Measurements from ENCODE around the gene MPPE1. TPM values are rescaled to one million over a fixed set of nuclear protein-coding genes. Genes with fewer than 3 reads are reported as not detected.
A peak's percentile ranks its signal among the peaks of the same experiment; 100 is the strongest.

MPPE1 gene
- total and polyA plus RNA-seq, 9 of the 15 experiments (the other 6 are each of a cell fraction or from before 2014, with no cell fraction given), result 10.7 to 19.5 (median 13.3) TPM

DNA sequence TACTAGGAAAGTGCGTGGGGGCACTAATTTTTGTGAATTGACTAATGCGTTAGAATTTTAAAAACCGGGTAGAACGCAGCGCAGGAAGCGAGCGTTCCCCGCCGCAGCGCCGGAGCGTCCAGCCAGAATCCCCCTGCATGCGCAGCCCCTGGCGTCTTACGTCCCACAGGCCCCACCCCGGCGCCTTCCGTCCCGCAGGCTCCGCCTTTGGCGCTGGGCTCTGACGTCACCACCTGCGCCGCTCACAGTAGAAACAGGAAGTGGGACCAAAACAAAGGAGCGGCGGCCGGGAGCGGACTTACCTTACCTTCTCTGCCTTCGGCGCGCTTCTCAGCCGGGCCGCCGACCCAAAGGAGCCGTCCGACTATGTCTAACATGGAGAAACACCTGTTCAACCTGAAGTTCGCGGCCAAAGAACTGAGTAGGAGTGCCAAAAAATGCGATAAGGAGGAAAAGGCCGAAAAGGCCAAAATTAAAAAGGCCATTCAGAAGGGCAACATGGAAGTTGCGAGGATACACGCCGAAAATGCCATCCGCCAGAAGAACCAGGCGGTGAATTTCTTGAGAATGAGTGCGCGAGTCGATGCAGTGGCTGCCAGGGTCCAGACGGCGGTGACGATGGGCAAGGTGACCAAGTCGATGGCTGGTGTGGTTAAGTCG is 56.8 kb downstream of the MPPE1 start, which contains the start of gene CHMP1B (continued):
- no peak for TF ChIP-seq ZC3H4 (CRISPR knock-in tag; IDR thresholded peaks at IDR 0.05; ENCODE audit: borderline replicate concordance)
- TF ChIP-seq ZFP36 (IDR thresholded peaks at IDR 0.05; ENCODE audit: low read depth, low read length, partially characterized antibody), result peak; percentile 44
- TF ChIP-seq SIN3A (IDR thresholded peaks at IDR 0.05; ENCODE audit: borderline replicate concordance in 2 of 2, control insufficient read depth in 1 of 2, low read depth in 2 of 2, low read length in 2 of 2), result peak; percentile 91 to 96
- no peak for TF ChIP-seq MAFG (tag; conservative IDR thresholded peaks at IDR 0.05)
- TF ChIP-seq ZNF431 (CRISPR knock-in tag; IDR thresholded peaks at IDR 0.05), result no peak
- TF ChIP-seq TAF1 (IDR thresholded peaks at IDR 0.05; ENCODE audit: control insufficient read depth, extremely low read depth, insufficient read depth, low read length, severe bottlenecking), result peak; percentile 98
- no peak for TF ChIP-seq ZNF12 (CRISPR knock-in tag; IDR thresholded peaks at IDR 0.05)
- no peak for TF ChIP-seq KLF10 (CRISPR knock-in tag; IDR thresholded peaks at IDR 0.05)
- TF ChIP-seq NFE2 (IDR thresholded peaks at IDR 0.05; ENCODE audit: low read depth), result 0 out of 2 replicates have a peak, but pooled peaks have one; percentile 27
- TF ChIP-seq ILF3 (IDR thresholded peaks at IDR 0.05; ENCODE audit: borderline replicate concordance), result no peak
- no peak for TF ChIP-seq HEY1 (CRISPR knock-in tag; IDR thresholded peaks at IDR 0.05; ENCODE audit: borderline replicate concordance)
- TF ChIP-seq FOXA3 (CRISPR knock-in tag; conservative IDR thresholded peaks at IDR 0.05 in 1 of 2, IDR thresholded peaks at IDR 0.05 in 1 of 2), result no peak
- no peak for TF ChIP-seq SMAD2 (IDR thresholded peaks at IDR 0.05; ENCODE audit: low read depth, low read length)
- peak; percentile 97 for TF ChIP-seq RBFOX2 (IDR thresholded peaks at IDR 0.05; ENCODE audit: low read depth, low read length)
- no peak for TF ChIP-seq DLX4 (CRISPR knock-in tag; IDR thresholded peaks at IDR 0.05)
- TF ChIP-seq BRCA1 (IDR thresholded peaks at IDR 0.05), result no peak
- no peak for TF ChIP-seq BRCA1 (CRISPR knock-in tag; IDR thresholded peaks at IDR 0.05)
- TF ChIP-seq PURB (CRISPR knock-in tag; IDR thresholded peaks at IDR 0.05; ENCODE audit: low read depth), result no peak
- TF ChIP-seq ILK (tag; IDR thresholded peaks at IDR 0.05; ENCODE audit: borderline replicate concordance, low read depth), result no peak
- TF ChIP-seq ID3 (CRISPR knock-in tag; IDR thresholded peaks at IDR 0.05), result no peak
- no peak; the same call in 1 of the 2 replicates for TF ChIP-seq ID3 (tag; IDR thresholded peaks at IDR 0.05)
- peak; percentile 72; the same call in 1 of the 2 replicates for TF ChIP-seq ETS1 (conservative IDR thresholded peaks at IDR 0.05; ENCODE audit: control insufficient read depth, low read depth, low read length)
- peak; percentile 42 for TF ChIP-seq NEUROD1 (IDR thresholded peaks at IDR 0.05; ENCODE audit: borderline replicate concordance, low read depth, low read length, partially characterized antibody)
- no peak for TF ChIP-seq FOXO4 (CRISPR knock-in tag; IDR thresholded peaks at IDR 0.05)
- TF ChIP-seq SMARCA4 (IDR thresholded peaks at IDR 0.05), result no peak
